Astrocyte of the spinal cord (primary cell): ENCODE data around the gene C5orf58.

ENCODE experiments used
- DNase-seq: peaks from one replicate; pipeline ENCODE4 v3.0.0; 2011; ENCODE audit warnings: low read depth, low spot score
- H3K4me3 ChIP-seq: 2 replicates; pipeline ENCODE4 v1.5.1; 2011; ENCODE audit warnings: low read depth, mild to moderate bottlenecking, low read length, moderate library complexity
- CTCF ChIP-seq: IDR thresholded peaks from 2 replicates; pipeline ENCODE4 v1.5.1; 2012; ENCODE audit warnings: low read depth, mild to moderate bottlenecking, low read length, inconsistent platforms
- in situ Hi-C: cut with HindIII; loops from 2 replicates; pipeline ENCODE4 v1.10.0; 2017; ENCODE audit warnings: low sequenced_read_pairs

C5orf58 gene

GRCh38 chr5:170285181-170285580 lies 52.4 kb downstream of the C5orf58 start:
- no peak overlapping the region for H3K4me3 ChIP-seq
- no peak for TF ChIP-seq CTCF
- DNase-seq = no peak
- in situ Hi-C loops = no loop called here

GRCh38 chr5:170286386-170286925 lies 53.7 kb downstream of the C5orf58 start:
- in situ Hi-C loops = no loop called here
- no peak overlapping the region for H3K4me3 ChIP-seq
- no peak for TF ChIP-seq CTCF
- no peak for DNase-seq

GRCh38 chr5:170287532-170287931 lies 54.7 kb downstream of the C5orf58 start:
- peak; percentile 7 for DNase-seq
- TF ChIP-seq CTCF = no peak
- in situ Hi-C loops = no loop called here
- H3K4me3 ChIP-seq = no peak overlapping the region

- DNase-seq = no peak
- TF ChIP-seq CTCF = no peak
- H3K4me3 ChIP-seq = no peak overlapping the region
- in situ Hi-C loops = no loop called here
These were observed 55.4 kb downstream of the C5orf58 start for GRCh38 chr5:170288151-170288550.

GRCh38 chr5:170288551-170288950 lies 55.8 kb downstream of the C5orf58 start:
- TF ChIP-seq CTCF = no peak
- no peak for DNase-seq
- H3K4me3 ChIP-seq = no peak overlapping the region
- in situ Hi-C loops = no loop called here

GRCh38 chr5:170289121-170289520 lies 56.3 kb downstream of the C5orf58 start:
- no peak for TF ChIP-seq CTCF
- no peak overlapping the region for H3K4me3 ChIP-seq
- in situ Hi-C loops = no loop called here
- no peak for DNase-seq

GRCh38 chr5:170289764-170290163 lies 57.0 kb downstream of the C5orf58 start:
- in situ Hi-C loops = no loop called here
- DNase-seq = no peak
- TF ChIP-seq CTCF = no peak
- H3K4me3 ChIP-seq = no peak overlapping the region
